Mesothelial cell of epicardium (in vitro differentiated cells): ENCODE data around the gene TPM1. TPM values are rescaled to one million over a fixed set of nuclear protein-coding genes. Genes with fewer than 3 reads are reported as not detected.
A peak's percentile ranks its signal among the peaks of the same experiment; 100 is the strongest.

Source experiments
- DNase-seq, 2 experiments: peaks; one replicate each; pipeline ENCODE4 v3.0.0; 2021; ENCODE audit warnings: low spot score in 2 of 2; ENCODE audit not compliant: unreplicated experiment in 2 of 2
- H3K27ac Mint-ChIP-seq: 2 replicates; pipeline ENCODE4 v1.8.0; 2021; ENCODE audit warnings: mixed read lengths
- H3K27me3 Mint-ChIP-seq: 2 replicates; pipeline ENCODE4 v1.8.0; 2021; ENCODE audit warnings: low read depth, mixed read lengths
- H3K36me3 Mint-ChIP-seq: 2 replicates; pipeline ENCODE4 v1.8.0; 2021; ENCODE audit warnings: mixed read lengths
- H3K4me1 Mint-ChIP-seq: 2 replicates; pipeline ENCODE4 v1.8.0; 2021; ENCODE audit warnings: mixed read lengths
- H3K4me3 Mint-ChIP-seq: 2 replicates; pipeline ENCODE4 v1.8.0; 2021; ENCODE audit warnings: mild to moderate bottlenecking, moderate library complexity, mixed read lengths
- H3K9me3 Mint-ChIP-seq: 2 replicates; pipeline ENCODE4 v1.8.0; 2021; ENCODE audit warnings: mixed read lengths
- total RNA-seq: library from RNA; stranded (reverse); gene quantifications from 3 replicates; pipeline ENCODE4 v1.2.1, GENCODE V29; 2021
- TF ChIP-seq, protein P1 (sequence below): fragments of 200-600 bp; sonication (generic); IDR thresholded peaks from one replicate; pipeline ENCODE4 v1.5.0; 2021; ENCODE audit warnings: antibody characterized with exemption; ENCODE audit not compliant: unreplicated experiment

The TPM1 gene
- total RNA-seq, 1 donor from 2014 or later, result 659 TPM

DNA sequence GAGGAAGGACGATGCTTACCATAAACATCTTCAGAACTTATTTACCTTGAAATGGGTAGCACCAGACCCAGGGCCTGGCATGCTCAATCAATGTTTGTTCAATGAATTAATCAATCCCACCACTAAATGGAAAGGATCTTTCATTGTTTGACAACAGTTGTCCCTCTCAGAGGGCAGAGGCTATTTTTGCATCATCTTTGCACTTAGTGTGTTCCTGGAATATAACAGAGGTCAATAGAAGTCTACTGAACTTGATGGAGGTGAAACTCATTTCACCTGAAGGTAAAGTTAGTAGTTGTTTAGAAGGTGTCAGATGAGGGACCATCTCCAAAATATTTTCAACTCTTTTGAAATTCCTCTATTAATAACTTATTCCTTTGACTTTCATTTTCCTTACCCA, 42.3 kb downstream of the TPM1 start:
- Mint-ChIP-seq H3K4me3 (no peak overlapping the region), H3K4me1 (peaks cover 42% of the 10 kb centered on the region), H3K27ac (no peak overlapping the region), H3K27me3 (peaks cover 2% of the 10 kb centered on the region), H3K9me3 (no peaks in the 10 kb centered on the region), H3K36me3 (no peaks in the 10 kb centered on the region)
- TF ChIP-seq, protein P1, sequence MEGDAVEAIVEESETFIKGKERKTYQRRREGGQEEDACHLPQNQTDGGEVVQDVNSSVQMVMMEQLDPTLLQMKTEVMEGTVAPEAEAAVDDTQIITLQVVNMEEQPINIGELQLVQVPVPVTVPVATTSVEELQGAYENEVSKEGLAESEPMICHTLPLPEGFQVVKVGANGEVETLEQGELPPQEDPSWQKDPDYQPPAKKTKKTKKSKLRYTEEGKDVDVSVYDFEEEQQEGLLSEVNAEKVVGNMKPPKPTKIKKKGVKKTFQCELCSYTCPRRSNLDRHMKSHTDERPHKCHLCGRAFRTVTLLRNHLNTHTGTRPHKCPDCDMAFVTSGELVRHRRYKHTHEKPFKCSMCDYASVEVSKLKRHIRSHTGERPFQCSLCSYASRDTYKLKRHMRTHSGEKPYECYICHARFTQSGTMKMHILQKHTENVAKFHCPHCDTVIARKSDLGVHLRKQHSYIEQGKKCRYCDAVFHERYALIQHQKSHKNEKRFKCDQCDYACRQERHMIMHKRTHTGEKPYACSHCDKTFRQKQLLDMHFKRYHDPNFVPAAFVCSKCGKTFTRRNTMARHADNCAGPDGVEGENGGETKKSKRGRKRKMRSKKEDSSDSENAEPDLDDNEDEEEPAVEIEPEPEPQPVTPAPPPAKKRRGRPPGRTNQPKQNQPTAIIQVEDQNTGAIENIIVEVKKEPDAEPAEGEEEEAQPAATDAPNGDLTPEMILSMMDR, result no peak
- no peak for DNase-seq

DNA sequence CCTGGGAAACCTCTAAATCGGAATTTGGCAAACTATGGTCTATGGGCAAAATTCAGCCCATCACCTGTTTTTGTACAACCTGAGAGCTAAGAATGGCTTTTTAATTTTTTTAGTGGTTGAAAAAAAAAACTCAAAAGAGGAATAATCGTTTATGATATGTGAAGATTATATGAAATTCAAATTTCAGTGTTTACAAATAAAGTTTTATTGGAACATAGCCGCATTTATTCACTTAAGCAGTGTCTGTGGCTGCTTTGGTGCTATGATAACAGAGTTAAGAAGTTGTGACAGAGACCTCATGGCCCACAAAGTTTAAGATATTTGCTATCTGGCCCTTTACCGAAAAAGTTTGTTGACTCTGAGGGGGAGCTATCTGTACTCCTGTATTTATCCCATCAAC, 42.7 kb downstream of the TPM1 start:
- H3K27me3 Mint-ChIP-seq, result peaks cover 2% of the 10 kb centered on the region
- no peak overlapping the region for H3K27ac Mint-ChIP-seq
- TF ChIP-seq, protein P1, result no peak
- no peak overlapping the region for H3K4me3 Mint-ChIP-seq
- peaks cover 43% of the 10 kb centered on the region for H3K4me1 Mint-ChIP-seq
- no peaks in the 10 kb centered on the region for H3K9me3 Mint-ChIP-seq
- no peak for DNase-seq
- H3K36me3 Mint-ChIP-seq, result no peaks in the 10 kb centered on the region

DNA sequence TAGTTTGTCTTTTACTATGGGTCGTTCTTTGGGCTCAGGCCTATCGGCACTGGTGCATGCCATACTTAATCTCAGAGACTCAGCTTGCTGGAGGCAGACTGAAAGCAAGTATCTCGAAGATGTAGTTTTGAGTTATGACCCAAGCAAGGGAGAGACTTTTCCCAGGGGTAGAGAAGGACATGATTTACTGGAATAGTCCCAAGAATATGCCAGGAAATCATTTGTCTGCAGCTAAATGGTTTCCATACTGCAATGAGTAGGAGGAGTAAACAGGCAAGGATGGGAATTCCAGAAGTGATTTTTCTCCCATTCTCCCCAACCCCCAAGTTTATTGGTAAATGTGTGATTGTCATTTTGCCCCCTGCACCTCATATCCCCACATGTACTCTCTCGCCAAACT, 43.7 kb downstream of the TPM1 start:
- Mint-ChIP-seq H3K4me1 (peaks cover 44% of the 10 kb centered on the region), H3K36me3 (no peaks in the 10 kb centered on the region), H3K4me3 (no peak overlapping the region), H3K27ac (peak overlapping the region; percentile 90), H3K27me3 (no peaks in the 10 kb centered on the region), H3K9me3 (no peaks in the 10 kb centered on the region)
- no peak for DNase-seq
- TF ChIP-seq, protein P1, result no peak

DNA sequence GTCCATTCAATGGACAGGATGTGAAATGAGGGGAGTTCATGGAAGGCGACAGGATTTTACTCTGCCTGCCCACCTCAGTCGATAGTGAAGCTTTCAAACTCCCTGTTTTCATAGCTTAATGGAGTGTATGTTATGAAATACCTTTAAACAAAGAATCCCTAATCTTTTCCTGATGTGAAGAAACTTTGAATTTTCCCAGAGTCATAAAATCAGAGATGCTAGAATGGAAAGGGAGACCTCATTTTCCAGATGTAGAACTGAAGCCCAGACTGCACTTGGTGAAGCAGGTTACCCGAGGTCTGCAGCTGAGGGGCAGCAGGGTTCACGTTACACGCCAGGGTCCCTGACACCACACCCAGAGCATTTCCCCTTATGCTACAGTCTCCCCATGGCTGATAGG, 44.4 kb downstream of the TPM1 start:
- Mint-ChIP-seq H3K27ac (peak overlapping the region; percentile 90), H3K27me3 (no peaks in the 10 kb centered on the region), H3K9me3 (no peaks in the 10 kb centered on the region), H3K4me1 (peaks cover 44% of the 10 kb centered on the region), H3K4me3 (no peak overlapping the region), H3K36me3 (no peaks in the 10 kb centered on the region)
- TF ChIP-seq, protein P1, result no peak
- no peak for DNase-seq

DNA sequence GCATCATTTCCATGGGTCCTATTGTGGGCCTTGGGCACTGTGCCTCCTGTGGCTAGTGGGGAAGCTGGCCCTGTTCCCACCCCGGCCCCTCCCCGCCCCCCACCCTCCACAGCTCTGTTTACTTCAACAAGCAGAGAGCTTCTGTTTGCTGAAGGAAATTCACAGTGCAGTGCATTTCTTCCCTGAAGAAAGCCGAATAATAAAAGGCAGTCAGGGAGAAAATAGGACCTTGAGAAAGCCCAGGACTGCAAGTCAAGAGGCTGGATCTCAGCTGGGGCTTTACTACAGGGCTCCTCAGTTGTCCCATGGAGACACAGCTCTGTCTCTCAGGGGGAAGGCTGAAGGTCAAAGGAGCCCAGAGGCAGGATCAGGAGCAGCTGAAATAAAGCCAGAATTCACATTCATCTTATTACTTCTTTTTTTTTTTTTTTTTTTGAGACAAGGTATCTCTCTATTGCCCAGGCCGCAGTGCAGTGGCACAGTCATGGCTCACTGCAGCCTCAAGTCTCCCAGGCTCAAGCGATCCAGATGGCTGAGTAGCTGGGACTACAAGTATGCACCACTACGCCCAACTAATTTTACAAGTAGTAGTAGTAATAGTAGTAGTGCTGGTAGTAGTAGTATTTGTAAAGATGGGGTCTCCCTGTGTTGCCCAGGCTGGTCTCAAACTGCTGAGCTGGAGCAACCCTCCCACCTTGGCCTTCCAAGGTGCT, 46.1 kb downstream of the TPM1 start:
- no peak overlapping the region for H3K4me3 Mint-ChIP-seq
- TF ChIP-seq, protein P1, result no peak
- H3K4me1 Mint-ChIP-seq, result peaks cover 33% of the 10 kb centered on the region
- H3K27ac Mint-ChIP-seq, result peak overlapping the region; percentile 65
- H3K27me3 Mint-ChIP-seq, result no peaks in the 10 kb centered on the region
- no peaks in the 10 kb centered on the region for H3K9me3 Mint-ChIP-seq
- H3K36me3 Mint-ChIP-seq, result no peaks in the 10 kb centered on the region
- no peak for DNase-seq
